Measurements from ENCODE around the gene CCL22. TPM values are rescaled to one million over a fixed set of nuclear protein-coding genes. Genes with fewer than 3 reads are reported as not detected.

The CCL22 gene
- total RNA-seq, 1 experiment from 2014 or later = not detected

DNA sequence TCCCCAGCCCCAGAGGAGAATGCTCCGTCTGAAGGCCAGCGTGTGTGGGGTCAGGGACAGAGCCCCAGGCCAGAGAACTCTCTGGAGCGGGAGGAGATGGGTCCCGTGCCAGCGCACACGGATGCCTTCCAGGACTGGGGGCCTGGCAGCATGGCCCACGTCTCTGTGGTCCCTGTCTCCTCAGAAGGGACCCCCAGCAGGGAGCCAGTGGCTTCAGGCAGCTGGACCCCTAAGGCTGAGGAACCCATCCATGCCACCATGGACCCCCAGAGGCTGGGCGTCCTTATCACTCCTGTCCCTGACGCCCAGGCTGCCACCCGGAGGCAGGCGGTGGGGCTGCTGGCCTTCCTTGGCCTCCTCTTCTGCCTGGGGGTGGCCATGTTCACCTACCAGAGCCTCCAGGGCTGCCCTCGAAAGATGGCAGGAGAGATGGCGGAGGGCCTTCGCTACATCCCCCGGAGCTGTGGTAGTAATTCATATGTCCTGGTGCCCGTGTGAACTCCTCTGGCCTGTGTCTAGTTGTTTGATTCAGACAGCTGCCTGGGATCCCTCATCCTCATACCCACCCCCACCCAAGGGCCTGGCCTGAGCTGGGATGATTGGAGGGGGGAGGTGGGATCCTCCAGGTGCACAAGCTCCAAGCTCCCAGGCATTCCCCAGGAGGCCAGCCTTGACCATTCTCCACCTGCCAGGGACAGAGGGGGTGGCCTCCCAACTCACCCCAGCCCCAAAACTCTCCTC lies 24.1 kb downstream of the CCL22 start:
- DNase-seq = no peak
- Histone ChIP-seq H3K36me3 (no peaks in the 10 kb centered on the region), H3K27me3 (peaks cover 3% of the 10 kb centered on the region; the same call in 1 of the 2 replicates), H3K4me3 (no peak overlapping the region), H3K9me3 (no peaks in the 10 kb centered on the region)

GRCh38 chr16:57383276-57384247 lies 25.0 kb downstream of the CCL22 start:
- Histone ChIP-seq H3K36me3 (no peaks in the 10 kb centered on the region), H3K4me3 (no peak overlapping the region), H3K27me3 (peaks cover 3% of the 10 kb centered on the region; the same call in 1 of the 2 replicates), H3K9me3 (no peaks in the 10 kb centered on the region)
- peak; percentile 72 for DNase-seq

GRCh38 chr16:57384248-57385070 lies 25.9 kb downstream of the CCL22 start:
- Histone ChIP-seq H3K4me3 (no peak overlapping the region), H3K9me3 (no peaks in the 10 kb centered on the region), H3K27me3 (peaks cover 10% of the 10 kb centered on the region), H3K36me3 (no peaks in the 10 kb centered on the region)
- DNase-seq = no peak

- H3K36me3 ChIP-seq = no peaks in the 10 kb centered on the region
- H3K4me3 ChIP-seq = no peak overlapping the region
- peaks cover 16% of the 10 kb centered on the region for H3K27me3 ChIP-seq
- H3K9me3 ChIP-seq = no peaks in the 10 kb centered on the region
- DNase-seq = no peak
These were observed 26.5 kb downstream of the CCL22 start for GRCh38 chr16:57385083-57385482.

DNA sequence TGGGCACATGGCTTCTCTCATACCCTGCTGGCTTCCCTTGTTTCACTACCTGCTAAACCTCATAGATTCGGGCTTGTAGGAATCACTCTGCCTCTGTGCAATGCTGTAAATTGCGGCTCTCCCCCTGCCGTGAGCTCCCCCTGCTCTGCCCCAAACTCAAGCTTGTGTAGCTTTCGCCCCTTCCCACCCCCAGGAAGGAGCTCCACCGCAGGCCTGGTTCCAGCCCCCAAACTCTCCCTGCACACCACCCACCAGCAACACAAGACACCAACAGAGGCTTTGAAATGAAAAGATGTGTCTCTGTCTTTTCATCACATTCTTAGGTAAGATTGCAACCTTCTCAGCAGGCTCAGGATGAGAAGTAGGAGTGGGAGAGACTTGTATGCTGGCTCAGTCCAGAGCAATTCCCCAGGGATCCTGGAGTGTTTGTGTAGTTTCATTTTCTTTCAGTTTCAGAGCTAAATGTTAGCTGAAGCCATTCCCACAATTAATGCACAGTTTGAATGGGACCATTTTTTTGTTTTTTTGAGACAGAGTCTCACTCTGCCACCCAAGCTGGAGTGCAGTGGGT lies 27.9 kb downstream of the CCL22 start:
- DNase-seq = peak; percentile 46
- no peaks in the 10 kb centered on the region for H3K36me3 ChIP-seq
- peaks cover 27% of the 10 kb centered on the region for H3K27me3 ChIP-seq
- H3K9me3 ChIP-seq = peaks cover 5% of the 10 kb centered on the region
- no peak overlapping the region for H3K4me3 ChIP-seq

GRCh38 chr16:57387598-57388354 lies 29.2 kb downstream of the CCL22 start:
- Histone ChIP-seq H3K9me3 (peaks cover 5% of the 10 kb centered on the region), H3K27me3 (peaks cover 31% of the 10 kb centered on the region), H3K4me3 (no peak overlapping the region), H3K36me3 (no peaks in the 10 kb centered on the region)
- DNase-seq = no peak

- no peak for DNase-seq
- Histone ChIP-seq H3K36me3 (no peaks in the 10 kb centered on the region), H3K9me3 (peaks cover 5% of the 10 kb centered on the region), H3K27me3 (peaks cover 32% of the 10 kb centered on the region), H3K4me3 (no peak overlapping the region)
These were observed 29.9 kb downstream of the CCL22 start for GRCh38 chr16:57388359-57389086.

DNA sequence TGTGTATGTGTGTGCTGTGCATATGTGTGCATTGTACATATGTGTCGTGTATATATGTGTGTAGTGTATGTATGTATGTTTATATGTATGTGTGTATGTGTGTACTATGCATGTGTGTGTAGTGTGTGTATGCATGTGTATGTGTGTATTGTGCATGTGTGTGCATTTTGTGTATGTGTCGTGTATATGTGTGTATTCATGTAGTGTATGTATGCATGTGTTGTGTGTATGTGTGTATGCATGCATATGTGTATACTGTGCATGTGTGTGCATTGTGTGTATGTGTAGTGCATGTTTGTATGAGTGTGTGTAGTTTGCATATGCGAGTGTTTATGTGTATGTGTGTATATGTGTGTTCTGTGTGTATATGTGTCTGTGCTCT lies 30.5 kb downstream of the CCL22 start:
- no peak for DNase-seq
- H3K4me3 ChIP-seq = no peak overlapping the region
- H3K36me3 ChIP-seq = no peaks in the 10 kb centered on the region
- peaks cover 5% of the 10 kb centered on the region for H3K9me3 ChIP-seq
- H3K27me3 ChIP-seq = peaks cover 37% of the 10 kb centered on the region

- Histone ChIP-seq H3K4me3 (no peak overlapping the region), H3K36me3 (no peaks in the 10 kb centered on the region), H3K9me3 (peaks cover 13% of the 10 kb centered on the region), H3K27me3 (peaks cover 42% of the 10 kb centered on the region)
- DNase-seq = no peak
These were observed 32.2 kb downstream of the CCL22 start for GRCh38 chr16:57390636-57391295.

GRCh38 chr16:57391300-57391699 lies 32.7 kb downstream of the CCL22 start:
- Histone ChIP-seq H3K27me3 (peaks cover 47% of the 10 kb centered on the region), H3K9me3 (peaks cover 13% of the 10 kb centered on the region), H3K36me3 (no peaks in the 10 kb centered on the region), H3K4me3 (no peak overlapping the region)
- no peak for DNase-seq

DNA sequence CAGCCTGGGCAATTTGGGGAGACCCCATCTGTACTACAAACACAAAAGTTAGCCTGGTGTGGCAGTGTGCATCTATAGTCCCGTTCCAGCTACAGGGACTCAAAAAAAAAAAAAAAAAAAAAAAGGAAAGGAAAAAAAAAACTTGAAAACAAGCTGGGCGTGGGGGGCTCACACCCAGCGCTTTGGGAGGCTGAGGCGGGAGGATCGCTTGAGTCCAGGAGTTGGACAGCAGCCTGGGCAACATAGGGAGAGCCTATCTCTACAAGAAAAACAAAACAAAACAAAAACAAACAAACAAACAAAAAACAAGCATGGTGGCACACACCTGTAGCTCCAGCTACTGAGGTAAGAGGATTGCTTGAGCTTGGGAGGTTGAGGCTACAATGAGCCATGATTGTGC lies 33.1 kb downstream of the CCL22 start:
- no peaks in the 10 kb centered on the region for H3K36me3 ChIP-seq
- DNase-seq = no peak
- H3K27me3 ChIP-seq = peaks cover 47% of the 10 kb centered on the region
- H3K4me3 ChIP-seq = no peak overlapping the region
- H3K9me3 ChIP-seq = peaks cover 13% of the 10 kb centered on the region

GRCh38 chr16:57392694-57393093 lies 34.1 kb downstream of the CCL22 start:
- Histone ChIP-seq H3K9me3 (peaks cover 13% of the 10 kb centered on the region), H3K36me3 (no peaks in the 10 kb centered on the region), H3K27me3 (peaks cover 44% of the 10 kb centered on the region)

DNA sequence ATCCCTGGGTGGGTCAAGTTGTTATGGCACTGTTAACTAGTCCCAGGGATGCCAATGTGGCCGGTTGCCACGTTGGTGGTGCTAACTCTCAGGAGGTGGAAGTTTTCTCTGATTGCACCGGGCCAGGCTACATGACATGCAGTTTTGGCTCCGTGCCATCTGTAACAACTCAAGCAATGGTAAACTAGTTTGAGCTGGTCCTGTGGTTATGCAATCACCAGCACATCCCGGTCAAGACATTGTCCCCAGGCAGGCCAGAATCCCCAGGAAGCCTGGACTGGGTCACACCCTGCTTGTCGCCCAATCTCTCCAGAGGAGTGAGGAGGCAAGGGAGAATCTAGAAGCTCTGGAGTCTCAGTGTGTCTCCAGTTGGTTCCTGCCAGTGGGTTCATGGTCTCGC lies 35.9 kb downstream of the CCL22 start:
- peaks cover 13% of the 10 kb centered on the region for H3K9me3 ChIP-seq
- DNase-seq = no peak
- peaks cover 40% of the 10 kb centered on the region for H3K27me3 ChIP-seq
- H3K4me3 ChIP-seq = no peak overlapping the region
- no peaks in the 10 kb centered on the region for H3K36me3 ChIP-seq

More at GRCh38 chr16:57392694-57393093, 34.1 kb downstream of the CCL22 start:
- H3K4me3 ChIP-seq = no peak overlapping the region
- DNase-seq = no peak

DNA sequence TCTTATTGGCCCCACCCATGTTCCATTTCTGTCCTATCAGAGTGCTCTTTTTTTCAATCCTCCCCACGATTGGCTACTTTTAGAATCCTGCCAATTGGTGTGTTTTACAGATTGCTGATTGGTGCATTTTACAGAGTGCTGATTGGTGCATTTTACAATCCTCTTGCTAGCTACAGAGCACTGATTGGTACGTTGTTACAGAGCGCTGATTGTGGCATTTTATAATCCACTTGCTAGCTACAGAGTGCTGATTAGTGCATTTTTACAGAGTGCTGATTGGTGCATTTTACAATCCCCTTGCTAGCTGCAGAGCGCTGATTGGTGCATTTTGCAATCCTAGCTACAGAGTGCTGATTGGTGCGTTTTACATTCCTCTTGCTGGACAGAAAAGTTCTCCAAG lies 36.4 kb downstream of the CCL22 start:
- H3K9me3 ChIP-seq = peaks cover 13% of the 10 kb centered on the region
- DNase-seq = no peak
- no peaks in the 10 kb centered on the region for H3K36me3 ChIP-seq
- H3K4me3 ChIP-seq = no peak overlapping the region
- H3K27me3 ChIP-seq = peaks cover 34% of the 10 kb centered on the region

- Histone ChIP-seq H3K36me3 (no peaks in the 10 kb centered on the region), H3K4me3 (no peak overlapping the region), H3K9me3 (peaks cover 8% of the 10 kb centered on the region), H3K27me3 (peaks cover 22% of the 10 kb centered on the region)
- no peak for DNase-seq
These were observed 38.2 kb downstream of the CCL22 start for GRCh38 chr16:57396786-57397185.

All from MG63 (cell line).